GM18505 (cell line): ENCODE results near the gene ESPNL.

ENCODE experiments used
- ATAC-seq: cut with Tn5 transposase; IDR thresholded peaks from one replicate; pipeline ENCODE4 v1.9.1; 2021; ENCODE audit not compliant: unreplicated experiment
- POLR2A ChIP-seq: IDR thresholded peaks from 4 replicates; pipeline ENCODE4 v1.6.1; 2011; ENCODE audit warnings: borderline replicate concordance; ENCODE audit not compliant: insufficient read depth, insufficient read length; ENCODE audit errors: extremely low read depth

ESPNL gene

DNA sequence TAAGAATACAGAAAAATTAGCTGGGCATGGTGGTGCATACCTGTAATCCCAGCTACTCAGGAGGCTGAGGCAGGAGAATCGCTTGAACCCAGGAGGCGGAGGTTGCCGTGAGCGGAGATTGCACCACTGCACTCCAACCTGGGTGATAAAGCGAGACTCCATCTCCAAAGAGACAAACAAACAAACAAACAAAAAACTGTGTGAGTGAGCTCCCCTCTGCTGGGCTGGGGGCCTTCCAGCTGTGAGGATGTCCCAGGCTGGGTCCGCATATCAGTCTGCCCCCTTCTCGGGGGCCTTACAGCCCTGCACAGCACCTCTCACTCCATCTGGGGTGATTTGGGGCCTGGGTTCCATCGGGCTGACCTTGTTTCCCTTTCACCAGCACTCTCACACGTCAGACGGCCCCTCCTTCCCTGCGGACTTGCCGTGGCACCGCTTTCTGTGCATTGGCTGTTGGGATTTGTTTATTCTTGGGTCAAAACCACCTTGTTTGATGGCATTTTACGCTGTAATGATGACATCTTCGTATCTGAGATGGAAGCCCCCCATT is 35.5 kb downstream of the ESPNL start:
- no peak for TF ChIP-seq POLR2A
- ATAC-seq, result no peak

DNA sequence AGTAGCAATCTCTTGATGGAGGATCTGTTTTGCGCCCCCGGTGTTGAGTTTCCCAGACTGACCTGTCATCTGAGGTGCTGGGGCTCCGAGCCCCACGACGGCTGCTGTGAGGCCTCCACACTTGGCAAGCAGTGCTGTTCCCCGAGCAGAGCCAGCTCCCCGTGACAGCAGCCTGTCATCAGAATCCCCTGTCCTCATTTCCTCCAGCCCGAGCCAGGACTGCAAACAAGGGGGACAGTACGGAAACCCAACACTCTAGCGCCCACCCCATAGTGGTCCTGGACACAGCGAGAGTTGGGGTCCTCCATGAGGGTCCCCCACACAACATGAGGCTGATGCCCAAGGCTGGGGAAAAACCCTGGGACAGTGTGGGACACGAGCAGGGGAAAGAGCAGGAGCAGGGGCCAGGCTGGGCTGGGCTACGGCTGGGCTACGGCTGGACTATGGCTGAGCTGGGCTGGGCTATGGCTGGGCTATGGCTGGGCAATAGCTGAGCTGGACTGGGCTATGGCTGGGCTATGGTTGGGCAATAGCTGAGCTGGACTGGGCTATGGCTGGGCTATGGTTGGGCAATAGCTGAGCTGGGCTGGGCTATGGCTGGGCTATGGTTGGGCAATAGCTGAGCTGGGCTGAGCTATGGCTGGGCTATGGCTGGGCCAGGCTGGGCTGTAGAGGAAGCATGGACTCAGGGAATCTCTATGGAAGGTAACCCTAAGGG is 36.8 kb downstream of the ESPNL start:
- no peak for TF ChIP-seq POLR2A
- ATAC-seq, result no peak

DNA sequence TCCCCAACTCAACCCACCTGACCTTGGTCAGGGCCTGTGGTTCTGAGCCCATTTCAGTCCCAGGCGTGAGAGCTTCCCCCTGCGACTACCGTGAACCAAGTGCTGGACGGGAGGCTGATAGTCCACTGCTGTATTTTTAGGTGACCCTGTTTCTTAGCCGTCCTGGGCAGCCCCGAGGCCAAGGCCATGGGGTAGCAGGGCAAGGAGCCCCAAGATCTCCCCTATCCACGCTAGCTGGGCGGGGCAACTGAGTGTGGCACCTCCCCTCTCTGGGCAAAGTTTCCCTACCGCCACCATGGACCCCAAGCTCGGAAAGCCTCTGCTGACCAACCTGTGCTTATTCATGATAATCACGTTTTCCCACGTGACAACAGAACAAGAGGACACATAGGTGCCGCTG is 37.7 kb downstream of the ESPNL start:
- TF ChIP-seq POLR2A, result no peak
- ATAC-seq, result no peak

DNA sequence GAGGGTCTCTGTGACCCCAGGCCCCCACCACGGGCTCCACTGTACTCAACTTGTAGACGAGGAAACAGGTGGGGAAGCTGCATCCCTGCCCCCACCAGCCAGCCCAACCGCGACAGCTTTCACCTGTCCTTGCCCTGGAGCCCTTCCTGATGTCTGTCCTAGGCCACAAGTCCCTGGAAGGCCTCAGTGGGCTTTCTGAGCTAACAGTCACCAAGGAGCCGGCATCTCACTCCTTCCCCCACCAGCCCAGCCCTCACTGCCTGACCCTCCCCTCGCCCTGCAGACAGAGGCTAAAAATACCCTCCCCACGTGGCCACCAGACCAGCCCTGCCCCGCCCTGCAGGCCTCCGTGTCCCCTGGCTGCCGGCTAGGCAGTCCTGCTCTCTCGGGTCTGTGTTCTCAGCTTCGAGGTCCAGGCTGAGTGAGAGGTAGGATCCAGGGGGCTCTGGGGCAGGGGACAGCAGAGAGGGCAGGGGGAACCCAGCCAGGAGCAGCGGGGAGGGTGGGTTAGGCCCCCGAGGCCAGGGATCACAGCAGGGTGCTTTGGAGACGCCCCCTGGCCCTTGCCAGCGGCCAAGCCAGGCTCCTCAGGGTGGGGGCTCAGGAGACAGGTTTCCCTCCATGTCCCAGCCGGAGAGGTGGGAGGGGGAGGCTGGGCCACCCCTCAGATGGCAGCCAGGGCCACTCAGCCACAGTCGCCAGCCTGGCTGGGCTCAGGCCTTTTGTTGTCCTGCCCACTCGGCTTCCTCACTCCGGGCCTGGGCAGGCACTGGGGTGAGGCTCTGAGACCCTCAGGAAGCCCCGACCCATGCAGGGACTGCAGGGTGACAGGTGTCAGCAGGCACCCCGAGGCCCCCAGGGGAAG is 38.4 kb downstream of the ESPNL start, which contains the start of gene KLHL30:
Gene KLHL30 (plus strand): TSS at position 338 of the 865 bp plus-strand sequence. CDS start 2,087 bp downstream, outside the sequence.
- no peak for ATAC-seq
- TF ChIP-seq POLR2A, result no peak

DNA sequence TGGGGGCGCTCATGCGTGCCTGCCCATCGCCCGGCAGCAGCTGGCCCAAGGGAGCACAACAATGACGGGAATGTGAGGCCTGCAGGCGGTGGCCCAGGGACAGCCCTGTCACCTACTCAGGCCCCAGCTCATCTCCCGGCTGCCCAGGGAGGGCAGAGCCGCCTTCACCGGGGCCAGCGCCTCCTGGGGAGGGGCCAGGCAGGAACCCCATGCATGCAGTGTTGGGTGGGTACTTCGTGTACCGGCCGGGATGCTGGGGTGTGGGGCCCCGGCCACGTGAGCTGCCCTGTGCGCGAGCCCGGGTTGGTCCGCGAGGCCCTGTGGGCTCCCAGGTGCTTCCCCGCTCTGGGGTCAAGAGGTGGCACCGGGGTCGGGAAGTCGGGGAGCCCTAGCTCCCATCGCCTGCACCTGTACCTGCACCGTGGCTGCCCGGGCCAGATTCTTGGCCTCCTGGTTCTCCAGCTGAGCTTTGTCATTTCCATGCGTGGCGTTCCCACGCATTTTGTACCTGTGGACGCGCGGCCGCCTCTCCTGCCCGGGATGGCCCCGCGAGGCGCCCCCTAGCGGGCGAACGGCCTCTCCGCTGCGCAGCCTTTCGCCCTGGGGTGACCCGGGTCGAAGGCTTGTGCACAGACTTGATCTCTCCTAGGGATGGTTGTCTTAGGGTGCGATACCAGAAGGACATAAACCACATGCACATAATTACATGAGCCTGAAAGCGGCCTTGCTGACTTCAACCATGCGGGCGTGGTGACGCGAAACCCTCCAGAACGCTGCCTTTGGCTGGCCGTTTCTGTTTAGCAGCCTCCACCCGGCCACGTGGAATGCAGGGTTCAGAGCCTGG is 39.3 kb downstream of the ESPNL start:
- TF ChIP-seq POLR2A, result no peak
- ATAC-seq, result no peak

DNA sequence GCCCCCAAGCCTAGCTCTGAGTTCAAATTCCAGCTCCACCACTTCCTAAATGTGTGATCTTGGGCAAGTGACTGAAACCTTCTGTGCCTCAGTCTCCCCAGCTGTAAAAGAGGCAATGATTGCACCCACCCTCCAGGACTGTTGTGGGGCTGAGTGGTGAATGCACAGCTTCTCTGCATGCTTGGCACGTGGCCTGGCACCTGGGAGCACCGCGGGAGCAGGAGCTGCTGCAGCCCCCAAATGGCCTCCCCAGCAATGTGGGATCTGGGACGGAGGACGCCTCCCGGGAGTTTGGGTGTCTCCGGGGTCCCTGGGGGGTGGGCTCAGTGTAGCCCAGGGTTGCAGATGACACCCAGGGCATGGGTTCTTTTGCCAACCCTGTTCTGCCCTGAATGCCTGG is 39.9 kb downstream of the ESPNL start:
- no peak for TF ChIP-seq POLR2A
- ATAC-seq, result no peak

DNA sequence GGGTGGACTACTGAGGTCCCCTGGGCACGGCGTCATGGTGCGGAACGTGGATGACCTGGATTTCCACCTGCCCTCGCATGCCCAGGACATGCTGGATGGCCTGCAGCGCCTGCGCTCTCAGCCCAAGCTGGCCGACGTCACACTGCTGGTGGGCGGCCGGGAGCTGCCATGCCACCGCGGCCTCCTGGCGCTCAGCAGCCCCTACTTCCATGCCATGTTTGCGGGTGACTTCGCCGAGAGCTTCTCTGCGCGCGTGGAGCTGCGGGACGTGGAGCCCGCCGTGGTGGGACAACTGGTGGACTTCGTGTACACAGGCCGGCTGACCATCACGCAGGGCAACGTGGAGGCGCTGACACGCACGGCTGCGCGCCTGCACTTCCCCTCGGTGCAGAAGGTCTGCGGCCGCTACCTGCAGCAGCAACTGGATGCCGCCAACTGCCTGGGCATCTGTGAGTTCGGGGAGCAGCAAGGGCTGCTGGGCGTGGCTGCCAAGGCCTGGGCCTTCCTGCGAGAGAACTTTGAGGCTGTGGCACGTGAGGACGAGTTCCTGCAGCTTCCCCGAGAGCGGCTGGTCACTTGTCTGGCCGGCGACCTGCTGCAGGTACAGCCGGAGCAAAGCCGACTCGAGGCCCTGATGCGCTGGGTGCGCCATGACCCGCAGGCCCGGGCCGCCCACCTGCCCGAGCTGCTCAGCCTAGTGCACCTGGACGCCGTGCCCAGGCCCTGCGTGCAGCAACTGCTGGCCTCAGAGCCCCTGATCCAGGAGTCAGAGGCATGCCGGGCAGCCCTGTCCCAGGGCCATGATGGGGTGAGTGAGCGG is 40.8 kb downstream of the ESPNL start:
- ATAC-seq, result no peak
- no peak for TF ChIP-seq POLR2A

DNA sequence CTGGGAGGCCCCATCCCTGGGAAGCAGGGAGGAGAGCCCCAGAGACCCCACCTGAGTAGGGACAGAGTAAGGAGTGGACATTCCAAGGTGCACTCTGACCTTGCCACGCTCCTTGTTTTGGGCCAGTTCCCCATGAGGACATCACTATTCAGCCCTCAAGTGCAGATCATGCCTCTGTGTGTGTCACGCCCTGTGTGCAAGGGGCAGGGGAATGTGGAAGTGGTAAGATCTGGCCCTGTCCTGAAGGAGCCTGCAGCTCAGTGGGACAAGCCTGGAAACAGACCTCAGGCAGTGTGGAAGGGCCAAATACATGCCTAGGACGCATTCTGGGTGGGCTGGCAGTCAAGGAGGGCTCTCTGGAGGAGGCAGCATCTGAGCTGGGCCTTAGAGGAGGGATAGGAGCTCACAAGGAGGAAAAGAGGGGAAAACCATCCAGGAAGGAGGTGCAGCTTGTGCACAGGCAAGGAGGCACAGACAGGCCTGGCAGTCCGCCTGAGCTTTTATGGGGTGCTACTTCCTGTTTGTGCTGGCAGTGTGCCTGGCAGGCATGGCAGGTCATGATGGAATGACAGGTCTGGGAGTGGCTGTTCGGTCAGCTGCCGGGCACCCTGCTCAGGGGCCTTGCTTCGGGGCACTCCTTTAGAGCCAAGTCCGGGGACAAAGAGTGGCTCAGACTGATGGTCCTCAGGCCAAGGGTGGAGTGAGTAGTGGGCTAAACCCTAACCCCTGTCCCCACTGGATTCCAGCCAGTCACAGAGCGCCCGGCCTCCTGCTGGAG is 41.6 kb downstream of the ESPNL start:
- ATAC-seq, result no peak
- TF ChIP-seq POLR2A, result no peak

DNA sequence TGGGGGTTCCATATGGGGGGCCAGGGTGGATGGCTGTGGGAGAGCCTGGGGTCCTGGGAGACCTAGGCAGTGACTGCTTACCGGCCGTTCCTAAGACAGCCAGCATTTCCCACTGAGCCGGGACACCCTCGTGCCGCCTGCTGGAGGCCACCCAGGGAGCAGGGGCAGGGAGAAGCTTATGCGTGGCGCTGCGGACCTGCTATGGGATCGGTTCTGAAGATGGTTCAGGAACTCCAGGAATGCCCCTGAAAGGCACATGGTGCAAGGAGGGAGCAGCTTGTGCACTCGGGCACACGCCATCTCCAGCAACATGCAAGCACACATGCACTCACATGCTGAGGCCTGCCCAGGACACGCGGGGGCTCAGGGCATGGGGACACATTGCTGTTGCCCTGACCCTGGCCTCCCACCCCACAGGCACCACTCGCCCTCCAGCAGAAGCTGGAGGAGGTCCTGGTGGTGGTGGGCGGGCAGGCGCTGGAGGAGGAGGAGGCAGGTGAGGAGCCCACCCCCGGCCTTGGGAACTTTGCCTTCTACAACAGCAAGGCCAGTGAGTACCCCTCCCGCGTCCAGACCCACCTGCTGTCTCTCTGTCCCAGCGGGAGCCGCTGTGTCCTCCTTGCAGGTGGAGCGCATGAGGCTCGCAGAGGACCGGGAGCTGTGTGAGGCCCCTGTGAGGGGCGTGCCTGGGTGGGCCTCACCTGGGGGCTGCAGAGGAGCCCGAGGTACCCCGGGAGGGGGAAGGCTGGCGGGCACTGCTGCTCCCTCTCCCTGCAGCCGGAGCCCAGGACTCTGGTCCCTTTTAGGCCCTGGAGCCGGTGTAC is 42.5 kb downstream of the ESPNL start:
- ATAC-seq, result no peak
- no peak for TF ChIP-seq POLR2A

DNA sequence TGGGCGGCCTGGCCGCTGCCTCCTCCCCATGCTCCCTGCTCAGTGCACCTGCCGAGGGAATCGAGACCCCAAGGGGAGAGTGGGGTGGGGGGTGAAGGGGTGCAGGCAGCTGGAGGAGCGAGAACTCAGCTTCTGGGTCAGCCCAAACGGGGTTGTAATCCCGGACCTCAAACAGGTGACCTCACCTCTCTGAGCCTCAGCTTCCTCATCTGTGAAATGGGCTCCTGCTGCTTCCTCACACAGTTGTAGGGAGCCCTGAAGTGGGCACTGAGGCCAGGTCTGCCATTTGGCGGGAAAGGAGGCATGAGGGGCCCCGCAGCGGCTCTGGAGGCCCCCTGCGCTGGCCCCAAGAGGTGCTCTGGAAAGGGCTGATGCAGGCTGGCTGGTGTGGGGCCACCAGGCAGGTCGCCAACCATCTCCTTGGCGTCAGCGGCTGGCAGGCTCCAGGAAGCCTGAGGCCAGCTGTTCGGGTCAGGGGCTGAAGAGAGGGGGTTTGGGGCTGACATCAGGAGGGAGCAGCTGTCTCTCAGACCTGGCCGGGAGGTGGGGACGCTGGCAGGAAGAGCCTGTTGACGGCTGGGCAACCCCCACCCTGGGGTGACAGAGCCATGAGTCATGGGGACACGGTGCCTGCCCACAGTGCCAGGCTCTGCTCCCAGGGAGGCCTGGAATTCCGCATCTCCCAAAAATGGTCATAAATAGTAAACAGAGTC is 43.3 kb downstream of the ESPNL start:
- no peak for TF ChIP-seq POLR2A
- ATAC-seq, result no peak

DNA sequence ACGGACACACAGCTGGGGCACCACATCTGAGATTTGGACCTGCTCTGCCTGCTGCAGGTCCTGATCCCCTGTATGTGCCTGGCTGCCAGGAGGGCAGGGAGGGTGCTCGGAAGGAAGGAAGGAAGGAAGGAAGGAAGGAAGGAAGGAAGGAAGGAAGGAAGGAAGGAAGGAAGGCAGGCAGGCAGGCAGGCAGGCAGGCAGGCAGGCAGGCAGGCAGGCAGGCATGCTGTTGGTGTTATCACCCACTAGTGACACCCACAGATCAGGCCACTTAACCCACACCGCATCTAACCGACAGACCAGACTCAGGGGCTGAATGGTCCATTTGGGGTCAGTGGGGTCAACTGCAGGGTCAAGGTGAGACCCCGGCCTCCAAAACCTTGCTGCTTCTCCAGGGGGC is 44.1 kb downstream of the ESPNL start:
- ATAC-seq, result no peak
- TF ChIP-seq POLR2A, result no peak

DNA sequence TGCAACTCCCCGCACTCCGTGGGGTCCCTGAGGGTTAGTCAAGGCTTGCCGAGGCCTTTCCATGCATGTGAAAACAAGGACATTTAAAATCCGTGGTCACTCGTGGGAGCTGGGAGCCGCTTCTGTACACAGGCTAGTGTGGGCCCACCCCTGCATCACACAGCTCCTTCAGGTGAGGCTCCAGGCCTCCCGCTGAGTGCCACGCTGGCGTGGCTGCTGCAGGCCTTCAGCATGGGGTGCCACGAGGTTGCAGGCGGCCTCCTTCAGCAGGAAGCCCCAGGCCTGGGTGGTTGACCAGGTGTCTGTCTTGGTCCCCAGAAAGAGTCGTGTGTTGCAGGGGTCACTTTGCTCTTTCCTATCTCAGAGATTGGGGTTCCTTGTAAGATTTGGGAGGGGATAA is 44.9 kb downstream of the ESPNL start:
- TF ChIP-seq POLR2A, result no peak

More for the DNA sequence above, 44.9 kb downstream of the ESPNL start:
- ATAC-seq, result no peak
